PFSK-1 (cell line): ENCODE data around the gene LRRC30.

Experiments used
- FOXP2 ChIP-seq: optimal IDR thresholded peaks from 2 replicates; pipeline ENCODE3; 2011; ENCODE audit warnings: borderline replicate concordance, control low read depth, inconsistent platforms; ENCODE audit not compliant: insufficient read depth; ENCODE audit errors: extremely low read length, extremely low read depth
- POLR2AphosphoS5 ChIP-seq: IDR thresholded peaks from 2 replicates; pipeline ENCODE4 v1.6.1; 2012; ENCODE audit warnings: low read depth, mild to moderate bottlenecking, control low read depth, low read length, moderate library complexity
- REST ChIP-seq, 2 experiments: IDR thresholded peaks; 2 replicates each; pipeline versions ENCODE4 v1.6.1 to v1.8.0; 2011 to 2012; ENCODE audit warnings: low read depth in 2 of 2, low read length in 2 of 2, control low read depth in 1 of 2, inconsistent platforms in 1 of 2, mild to moderate bottlenecking in 1 of 2, moderate library complexity in 1 of 2; ENCODE audit not compliant: insufficient read depth in 1 of 2
- SIN3A ChIP-seq: IDR thresholded peaks from 2 replicates; pipeline ENCODE4 v1.6.1; 2012; ENCODE audit warnings: mild to moderate bottlenecking, low read length, moderate library complexity, borderline replicate concordance; ENCODE audit not compliant: insufficient read depth
- TAF1 ChIP-seq: IDR thresholded peaks from 2 replicates; pipeline ENCODE4 v1.6.1; 2012; ENCODE audit warnings: low read length, control low read depth, borderline replicate concordance; ENCODE audit not compliant: insufficient read depth

Gene LRRC30

GRCh38 chr18:7234956-7235355, 4.1 kb downstream of the LRRC30 start:
- TF ChIP-seq FOXP2 = no peak
- TF ChIP-seq SIN3A = no peak
- TF ChIP-seq TAF1 = no peak
- no peak for TF ChIP-seq POLR2AphosphoS5
- TF ChIP-seq REST (IDR thresholded peaks at IDR 0.05; ENCODE audit: insufficient read depth in 1 of 2, low read depth in 2 of 2, low read length in 2 of 2) = no peak

GRCh38 chr18:7236072-7236471, 5.2 kb downstream of the LRRC30 start:
- TF ChIP-seq SIN3A = no peak
- TF ChIP-seq REST (IDR thresholded peaks at IDR 0.05; ENCODE audit: insufficient read depth in 1 of 2, low read depth in 2 of 2, low read length in 2 of 2) = no peak

- TF ChIP-seq REST (IDR thresholded peaks at IDR 0.05; ENCODE audit: insufficient read depth in 1 of 2, low read depth in 2 of 2, low read length in 2 of 2) = no peak
- no peak for TF ChIP-seq FOXP2
- TF ChIP-seq POLR2AphosphoS5 = no peak
- TF ChIP-seq SIN3A = no peak
- no peak for TF ChIP-seq TAF1
Measured at GRCh38 chr18:7236933-7237332, 6.0 kb downstream of the LRRC30 start.

GRCh38 chr18:7237673-7238272, 6.9 kb downstream of the LRRC30 start:
- TF ChIP-seq POLR2AphosphoS5 (no peak), FOXP2 (no peak), REST (IDR thresholded peaks at IDR 0.05; ENCODE audit: insufficient read depth in 1 of 2, low read depth in 2 of 2, low read length in 2 of 2) (no peak), SIN3A (no peak), TAF1 (no peak)

GRCh38 chr18:7242926-7243325, 12.0 kb downstream of the LRRC30 start:
- TF ChIP-seq REST (IDR thresholded peaks at IDR 0.05; ENCODE audit: insufficient read depth in 1 of 2, low read depth in 2 of 2, low read length in 2 of 2) (no peak), TAF1 (no peak), POLR2AphosphoS5 (no peak), SIN3A (no peak), FOXP2 (no peak)
